Measurements from ENCODE around the gene NCOA7. TPM values are rescaled to one million over a fixed set of nuclear protein-coding genes. Genes with fewer than 3 reads are reported as not detected.

NCOA7 gene
- total RNA-seq, 2 experiments from 2014 or later = 34.6 to 35.7 TPM

- H3K4me3 Mint-ChIP-seq = no peak overlapping the region
- H3K27me3 ChIP-seq (ENCODE audit: control insufficient read depth in 1 of 2, insufficient read depth in 2 of 2, low read length in 2 of 2) = peaks cover 26 to 48% of the 10 kb centered on the region in 2 experiments
- H3K9me3 ChIP-seq (ENCODE audit: control insufficient read depth in 1 of 2, insufficient read depth in 1 of 2, low read length in 2 of 2) = peaks cover 0 to 11% of the 10 kb centered on the region in 2 experiments
- no peaks in the 10 kb centered on the region for H3K36me3 ChIP-seq (ENCODE audit: insufficient read depth, low read length)
- no peak overlapping the region for H3K27ac Mint-ChIP-seq
- ChIA-PET CTCF (interaction anchor here (1.0 to 1.9 kb wide), 4 partner anchors 11 to 442 kb away, joined by 3 to 6 read pairs (median 4); partner anchors contain the start of gene HINT3), POLR2A (interaction anchor here (1.2 to 2.3 kb wide), 3 partner anchors 38 to 233 kb away, joined by 3 to 7 read pairs (median 5); partner anchors contain the start of genes HINT3, NCOA7 and TRMT11)
- peaks cover 4% of the 10 kb centered on the region for H3K36me3 Mint-ChIP-seq (ENCODE audit: low read depth)
- intact Hi-C loops (cut with DNase I, micrococcal nuclease) = loop anchor here (1.0 to 5.0 kb wide), 3 partner anchors 440 to 560 kb away; no protein-coding TSS in a partner anchor
- H3K27ac ChIP-seq (ENCODE audit: low read depth in 1 of 2, low read length in 2 of 2) = no peak overlapping the region
- H3K4me1 Mint-ChIP-seq (ENCODE audit: low read depth) = peaks cover 24% of the 10 kb centered on the region
- H3K4me3 ChIP-seq (ENCODE audit: low read length) = no peak overlapping the region
- H3K9me3 Mint-ChIP-seq = no peaks in the 10 kb centered on the region
- TF ChIP-seq, protein P1, sequence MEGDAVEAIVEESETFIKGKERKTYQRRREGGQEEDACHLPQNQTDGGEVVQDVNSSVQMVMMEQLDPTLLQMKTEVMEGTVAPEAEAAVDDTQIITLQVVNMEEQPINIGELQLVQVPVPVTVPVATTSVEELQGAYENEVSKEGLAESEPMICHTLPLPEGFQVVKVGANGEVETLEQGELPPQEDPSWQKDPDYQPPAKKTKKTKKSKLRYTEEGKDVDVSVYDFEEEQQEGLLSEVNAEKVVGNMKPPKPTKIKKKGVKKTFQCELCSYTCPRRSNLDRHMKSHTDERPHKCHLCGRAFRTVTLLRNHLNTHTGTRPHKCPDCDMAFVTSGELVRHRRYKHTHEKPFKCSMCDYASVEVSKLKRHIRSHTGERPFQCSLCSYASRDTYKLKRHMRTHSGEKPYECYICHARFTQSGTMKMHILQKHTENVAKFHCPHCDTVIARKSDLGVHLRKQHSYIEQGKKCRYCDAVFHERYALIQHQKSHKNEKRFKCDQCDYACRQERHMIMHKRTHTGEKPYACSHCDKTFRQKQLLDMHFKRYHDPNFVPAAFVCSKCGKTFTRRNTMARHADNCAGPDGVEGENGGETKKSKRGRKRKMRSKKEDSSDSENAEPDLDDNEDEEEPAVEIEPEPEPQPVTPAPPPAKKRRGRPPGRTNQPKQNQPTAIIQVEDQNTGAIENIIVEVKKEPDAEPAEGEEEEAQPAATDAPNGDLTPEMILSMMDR (IDR thresholded peaks at IDR 0.05) = no peak
- DNase-seq = no peak
- peaks cover 89% of the 10 kb centered on the region for H3K27me3 Mint-ChIP-seq
- peaks cover 23% of the 10 kb centered on the region for H3K4me1 ChIP-seq (ENCODE audit: insufficient read depth, low read length)
- ATAC-seq (ENCODE audit: poor library complexity) = no peak
Observed at GRCh38 chr6:125752773-125753172, 38.0 kb upstream of the NCOA7 start.

- peaks cover 17% of the 10 kb centered on the region for H3K4me1 ChIP-seq (ENCODE audit: insufficient read depth, low read length)
- peaks cover 83% of the 10 kb centered on the region for H3K27me3 Mint-ChIP-seq
- H3K4me1 Mint-ChIP-seq (ENCODE audit: low read depth) = peaks cover 18% of the 10 kb centered on the region
- TF ChIP-seq, protein P1 (IDR thresholded peaks at IDR 0.05) = peak; percentile 78
- no peak overlapping the region for H3K4me3 ChIP-seq (ENCODE audit: low read length)
- H3K27me3 ChIP-seq (ENCODE audit: control insufficient read depth in 1 of 2, insufficient read depth in 2 of 2, low read length in 2 of 2) = peaks cover 20 to 42% of the 10 kb centered on the region in 2 experiments
- H3K36me3 ChIP-seq (ENCODE audit: insufficient read depth, low read length) = no peaks in the 10 kb centered on the region
- H3K36me3 Mint-ChIP-seq (ENCODE audit: low read depth) = peaks cover 4% of the 10 kb centered on the region
- H3K9me3 Mint-ChIP-seq = no peaks in the 10 kb centered on the region
- H3K9me3 ChIP-seq (ENCODE audit: control insufficient read depth in 1 of 2, insufficient read depth in 1 of 2, low read length in 2 of 2) = peaks cover 0 to 5% of the 10 kb centered on the region in 2 experiments
- intact Hi-C loops (cut with DNase I, micrococcal nuclease) = loop anchor here (1.0 to 5.0 kb wide), 3 partner anchors 441 to 561 kb away; no protein-coding TSS in a partner anchor
- H3K4me3 Mint-ChIP-seq = no peak overlapping the region
- POLR2A ChIA-PET = interaction anchor here (1.2 to 1.4 kb wide), 3 partner anchors 37 to 442 kb away, joined by 5 to 10 read pairs (median 6); partner anchors contain the start of genes HINT3 and NCOA7
- DNase-seq (peak in 3 of 14 experiments; percentile 49 to 64 (median 59)), ATAC-seq (ENCODE audit: poor library complexity) (no peak)
- no peak overlapping the region for H3K27ac Mint-ChIP-seq
- CTCF ChIA-PET = interaction anchor here (0.9 to 1.9 kb wide), 8 partner anchors 11 to 443 kb away, joined by 3 to 6 read pairs (median 3); partner anchors contain the start of gene HINT3
- no peak overlapping the region for H3K27ac ChIP-seq (ENCODE audit: low read depth in 1 of 2, low read length in 2 of 2)
Observed at GRCh38 chr6:125753218-125753936, 37.4 kb upstream of the NCOA7 start.

- ChIA-PET POLR2A (interaction anchor here (1.2 to 1.4 kb wide), 3 partner anchors 37 to 443 kb away, joined by 5 to 10 read pairs (median 6); partner anchors contain the start of genes HINT3 and NCOA7), CTCF (interaction anchor here (0.9 to 1.9 kb wide), 9 partner anchors 10 to 443 kb away, joined by 3 to 6 read pairs (median 3); partner anchors contain the start of gene HINT3)
- no peak for ATAC-seq (ENCODE audit: poor library complexity)
Observed at GRCh38 chr6:125753937-125754259, 36.9 kb upstream of the NCOA7 start.

More at GRCh38 chr6:125753937-125754259, 36.9 kb upstream of the NCOA7 start:
- no peaks in the 10 kb centered on the region for H3K36me3 ChIP-seq (ENCODE audit: insufficient read depth, low read length)
- peaks cover 12% of the 10 kb centered on the region for H3K4me1 ChIP-seq (ENCODE audit: insufficient read depth, low read length)
- DNase-seq = no peak
- H3K36me3 Mint-ChIP-seq (ENCODE audit: low read depth) = no peaks in the 10 kb centered on the region
- H3K9me3 Mint-ChIP-seq = no peaks in the 10 kb centered on the region
- H3K27ac Mint-ChIP-seq = no peak overlapping the region
- H3K4me3 Mint-ChIP-seq = no peak overlapping the region
- peaks cover 0 to 4% of the 10 kb centered on the region in 2 experiments for H3K9me3 ChIP-seq (ENCODE audit: control insufficient read depth in 1 of 2, insufficient read depth in 1 of 2, low read length in 2 of 2)
- peaks cover 83% of the 10 kb centered on the region for H3K27me3 Mint-ChIP-seq
- TF ChIP-seq, protein P1 (IDR thresholded peaks at IDR 0.05) = peak; percentile 51
- no peak overlapping the region for H3K4me3 ChIP-seq (ENCODE audit: low read length)
- H3K27me3 ChIP-seq (ENCODE audit: control insufficient read depth in 1 of 2, insufficient read depth in 2 of 2, low read length in 2 of 2) = peaks cover 15 to 37% of the 10 kb centered on the region in 2 experiments
- intact Hi-C loops (cut with DNase I, micrococcal nuclease) = loop anchor here (1.0 to 5.0 kb wide), 3 partner anchors 442 to 562 kb away; no protein-coding TSS in a partner anchor
- peaks cover 13% of the 10 kb centered on the region for H3K4me1 Mint-ChIP-seq (ENCODE audit: low read depth)
- H3K27ac ChIP-seq (ENCODE audit: low read depth in 1 of 2, low read length in 2 of 2) = no peak overlapping the region

All from CD4-positive, alpha-beta T cell (primary cell).